ENCODE results near the gene GULP1.

DNA sequence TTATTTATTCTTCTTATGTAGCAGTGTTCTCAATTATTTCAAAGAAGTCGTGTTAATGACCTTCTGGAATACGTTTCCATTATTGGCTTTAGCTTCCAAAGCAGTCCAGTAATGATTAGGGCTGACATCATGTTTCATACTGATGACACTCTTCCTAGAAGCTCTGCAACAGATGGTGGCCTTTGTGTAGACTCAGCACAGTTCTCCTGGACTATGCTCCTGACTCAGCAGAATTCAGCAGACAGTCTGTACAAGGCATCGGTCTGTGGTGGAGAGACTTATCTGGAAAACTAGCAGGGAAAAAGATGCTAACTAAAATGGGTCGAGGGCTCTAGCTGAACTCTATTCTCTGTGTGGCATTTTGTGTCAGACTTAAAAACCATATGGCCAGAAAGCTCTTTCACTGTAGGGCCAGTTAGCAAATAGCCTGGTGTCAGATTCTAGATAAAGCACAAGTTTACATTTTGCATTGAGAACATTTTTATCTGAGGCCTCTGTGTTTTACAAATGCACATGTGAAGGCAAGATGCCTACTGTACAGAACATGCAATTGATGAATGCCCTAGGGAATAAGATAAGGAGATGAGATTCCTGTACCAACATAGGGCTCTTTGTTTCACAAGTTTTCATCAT lies 35.1 kb downstream of the GULP1 start:
- no peak for TF ChIP-seq POLR2A (IDR thresholded peaks at IDR 0.05)
- TF ChIP-seq, protein P1, sequence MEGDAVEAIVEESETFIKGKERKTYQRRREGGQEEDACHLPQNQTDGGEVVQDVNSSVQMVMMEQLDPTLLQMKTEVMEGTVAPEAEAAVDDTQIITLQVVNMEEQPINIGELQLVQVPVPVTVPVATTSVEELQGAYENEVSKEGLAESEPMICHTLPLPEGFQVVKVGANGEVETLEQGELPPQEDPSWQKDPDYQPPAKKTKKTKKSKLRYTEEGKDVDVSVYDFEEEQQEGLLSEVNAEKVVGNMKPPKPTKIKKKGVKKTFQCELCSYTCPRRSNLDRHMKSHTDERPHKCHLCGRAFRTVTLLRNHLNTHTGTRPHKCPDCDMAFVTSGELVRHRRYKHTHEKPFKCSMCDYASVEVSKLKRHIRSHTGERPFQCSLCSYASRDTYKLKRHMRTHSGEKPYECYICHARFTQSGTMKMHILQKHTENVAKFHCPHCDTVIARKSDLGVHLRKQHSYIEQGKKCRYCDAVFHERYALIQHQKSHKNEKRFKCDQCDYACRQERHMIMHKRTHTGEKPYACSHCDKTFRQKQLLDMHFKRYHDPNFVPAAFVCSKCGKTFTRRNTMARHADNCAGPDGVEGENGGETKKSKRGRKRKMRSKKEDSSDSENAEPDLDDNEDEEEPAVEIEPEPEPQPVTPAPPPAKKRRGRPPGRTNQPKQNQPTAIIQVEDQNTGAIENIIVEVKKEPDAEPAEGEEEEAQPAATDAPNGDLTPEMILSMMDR (IDR thresholded peaks at IDR 0.05), result no peak

Data from uterus (tissue), 2 donors.